IPS-15b (cell line): Measurements from ENCODE around the gene ERAS.

ENCODE experiments used
- H3K27me3 ChIP-seq: one replicate; pipeline ENCODE4 v1.6.1; 2013; ENCODE audit warnings: low read length; ENCODE audit not compliant: control insufficient read depth, insufficient read depth
- H3K36me3 ChIP-seq: one replicate; pipeline ENCODE4 v1.6.1; 2013; ENCODE audit warnings: low read length; ENCODE audit not compliant: control insufficient read depth, insufficient read depth
- H3K4me1 ChIP-seq: one replicate; pipeline ENCODE4 v1.6.1; 2013; ENCODE audit warnings: mild to moderate bottlenecking, low read length; ENCODE audit not compliant: control insufficient read depth, insufficient read depth
- H3K4me3 ChIP-seq: one replicate; pipeline ENCODE4 v1.5.1; 2013; ENCODE audit warnings: low read depth, low read length
- H3K9ac ChIP-seq: one replicate; pipeline ENCODE4 v1.6.1; 2013; ENCODE audit warnings: low read depth, mild to moderate bottlenecking, low read length
- H3K9me3 ChIP-seq: one replicate; pipeline ENCODE4 v1.6.1; 2013; ENCODE audit warnings: mild to moderate bottlenecking, low read length; ENCODE audit not compliant: control insufficient read depth, insufficient read depth

Gene ERAS, protein sequence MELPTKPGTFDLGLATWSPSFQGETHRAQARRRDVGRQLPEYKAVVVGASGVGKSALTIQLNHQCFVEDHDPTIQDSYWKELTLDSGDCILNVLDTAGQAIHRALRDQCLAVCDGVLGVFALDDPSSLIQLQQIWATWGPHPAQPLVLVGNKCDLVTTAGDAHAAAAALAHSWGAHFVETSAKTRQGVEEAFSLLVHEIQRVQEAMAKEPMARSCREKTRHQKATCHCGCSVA

DNA sequence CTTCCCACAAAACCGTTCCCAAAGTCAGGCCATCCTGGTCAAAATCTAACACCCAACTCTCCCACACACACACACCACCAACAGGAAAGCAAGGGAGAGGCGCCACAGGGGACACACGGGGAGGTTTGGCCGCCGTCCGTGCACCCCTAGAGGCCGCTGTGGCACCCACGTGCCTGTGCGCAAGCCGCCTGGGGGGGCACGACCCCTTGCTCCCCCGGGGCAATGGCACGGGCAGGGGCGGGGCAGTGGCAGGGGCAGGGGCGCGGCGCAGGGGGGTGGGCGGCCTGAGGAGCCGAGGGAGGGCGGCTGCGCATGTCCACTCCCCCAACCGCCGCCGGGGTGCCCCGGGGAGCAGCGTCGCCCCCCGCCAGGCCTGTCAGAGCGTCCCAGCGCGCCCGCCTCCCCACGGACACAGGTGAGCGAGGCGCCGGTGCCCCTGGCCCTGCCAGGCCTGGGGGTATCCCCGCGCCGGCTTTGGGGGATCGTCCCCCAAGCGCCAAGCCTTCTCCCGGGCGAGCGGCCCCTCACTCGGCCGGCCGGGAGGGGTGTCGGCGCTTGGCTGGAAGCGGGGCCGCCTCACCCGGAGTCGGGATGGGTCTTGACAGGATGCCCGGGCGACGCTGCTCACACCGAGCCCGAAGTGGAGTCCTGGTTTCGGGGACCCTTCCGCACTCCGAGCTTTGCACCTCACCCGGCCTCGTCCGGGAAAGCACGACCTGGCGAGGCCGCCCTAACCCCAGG is at the start of gene ERAS:
TSS of gene ERAS (plus strand) at position 379 of the 741 bp plus-strand sequence. CDS start 2,611 bp downstream, outside the sequence.
- Histone ChIP-seq H3K27me3 (peaks cover 27% of the 10 kb centered on the region), H3K4me1 (peaks cover 2% of the 10 kb centered on the region), H3K4me3 (peak within 1 kb of the TSS; percentile 42), H3K36me3 (peaks cover 15% of the 10 kb centered on the region), H3K9ac (no peak within 1 kb of the TSS), H3K9me3 (peaks cover 5% of the 10 kb centered on the region)

GRCh38 chrX:48776818-48777439 is 49.4 kb upstream of the ERAS start:
- Histone ChIP-seq H3K27me3 (no peaks in the 10 kb centered on the region), H3K4me1 (no peaks in the 10 kb centered on the region), H3K9ac (no peak overlapping the region), H3K9me3 (no peaks in the 10 kb centered on the region), H3K36me3 (no peaks in the 10 kb centered on the region), H3K4me3 (no peak overlapping the region)

- Histone ChIP-seq H3K4me1 (no peaks in the 10 kb centered on the region), H3K4me3 (no peak overlapping the region), H3K27me3 (no peaks in the 10 kb centered on the region), H3K9me3 (no peaks in the 10 kb centered on the region), H3K9ac (no peak overlapping the region), H3K36me3 (no peaks in the 10 kb centered on the region)
Observed at GRCh38 chrX:48779399-48779798, 46.9 kb upstream of the ERAS start.

GRCh38 chrX:48781705-48782104 is 44.6 kb upstream of the ERAS start:
- Histone ChIP-seq H3K27me3 (no peaks in the 10 kb centered on the region), H3K36me3 (no peaks in the 10 kb centered on the region), H3K9ac (no peak overlapping the region), H3K9me3 (no peaks in the 10 kb centered on the region), H3K4me1 (no peaks in the 10 kb centered on the region), H3K4me3 (no peak overlapping the region)

DNA sequence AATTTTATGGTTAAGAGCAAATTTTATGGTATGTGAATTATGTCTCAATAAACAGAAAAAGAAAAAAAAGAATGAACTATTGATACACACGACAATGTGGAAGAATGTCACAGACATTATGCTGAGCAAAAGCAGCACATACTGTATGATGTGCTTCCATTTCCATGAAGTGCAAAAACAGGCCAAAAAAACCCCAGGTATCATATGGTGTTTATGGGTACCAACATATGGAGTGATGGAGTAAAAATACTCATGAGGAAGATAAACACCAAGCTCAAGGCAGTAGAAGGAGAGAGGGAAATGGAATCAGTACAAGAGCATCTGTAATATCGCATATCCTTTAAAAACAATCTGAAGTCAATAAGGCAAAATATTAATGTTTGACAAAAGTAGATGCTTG is 44.1 kb upstream of the ERAS start:
- Histone ChIP-seq H3K27me3 (no peaks in the 10 kb centered on the region), H3K4me3 (no peak overlapping the region), H3K9me3 (no peaks in the 10 kb centered on the region), H3K4me1 (no peaks in the 10 kb centered on the region), H3K36me3 (no peaks in the 10 kb centered on the region), H3K9ac (no peak overlapping the region)

DNA sequence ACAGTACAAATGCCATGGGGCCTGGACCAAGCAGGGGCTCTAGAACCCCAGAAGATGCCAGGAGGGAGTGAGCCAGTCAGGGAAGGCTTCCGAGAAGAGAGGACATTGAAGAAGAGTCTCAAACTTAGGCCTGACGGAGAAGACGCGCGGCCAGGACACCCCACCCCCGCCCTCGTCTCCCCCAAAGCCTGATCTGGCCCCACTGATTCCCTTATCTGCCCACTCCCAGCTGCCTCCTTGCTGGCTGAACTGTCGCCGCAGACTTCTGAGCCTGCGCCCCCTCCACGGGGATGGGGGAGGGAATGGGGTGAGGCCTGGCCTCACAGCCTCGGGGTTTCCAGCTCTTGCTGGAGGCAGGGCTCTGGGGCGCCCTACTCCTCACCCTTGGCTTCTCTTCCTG is 43.5 kb upstream of the ERAS start:
- H3K4me3 ChIP-seq = no peak overlapping the region

DNA sequence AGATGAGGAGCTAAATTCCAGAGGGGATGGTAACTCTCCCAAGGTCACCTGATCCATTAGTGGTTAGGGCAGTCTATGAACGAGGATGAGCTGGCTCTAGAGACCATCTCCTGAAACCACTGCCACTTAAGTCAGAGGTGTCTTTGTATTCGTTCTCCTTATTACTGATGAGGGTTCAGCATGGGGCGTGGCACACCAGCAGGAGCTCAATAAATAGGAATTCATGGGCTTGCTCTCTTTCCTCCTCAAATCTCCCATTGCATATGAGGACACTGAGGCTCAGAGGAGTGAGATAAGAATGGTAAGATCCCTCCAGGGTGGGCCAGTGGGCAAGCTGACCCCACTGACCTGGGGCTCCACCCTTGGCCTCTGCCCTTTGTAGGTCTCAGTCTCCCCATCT is 41.6 kb upstream of the ERAS start:
- H3K9me3 ChIP-seq = no peaks in the 10 kb centered on the region
- no peaks in the 10 kb centered on the region for H3K36me3 ChIP-seq
- H3K27me3 ChIP-seq = no peaks in the 10 kb centered on the region
- no peak overlapping the region for H3K9ac ChIP-seq
- no peaks in the 10 kb centered on the region for H3K4me1 ChIP-seq
- H3K4me3 ChIP-seq = no peak overlapping the region

More for the DNA sequence above, 43.5 kb upstream of the ERAS start:
- Histone ChIP-seq H3K9me3 (no peaks in the 10 kb centered on the region), H3K4me1 (no peaks in the 10 kb centered on the region), H3K27me3 (no peaks in the 10 kb centered on the region), H3K36me3 (no peaks in the 10 kb centered on the region), H3K9ac (no peak overlapping the region)

- Histone ChIP-seq H3K4me3 (no peak overlapping the region), H3K36me3 (no peaks in the 10 kb centered on the region), H3K27me3 (no peaks in the 10 kb centered on the region), H3K4me1 (no peaks in the 10 kb centered on the region), H3K9ac (no peak overlapping the region), H3K9me3 (no peaks in the 10 kb centered on the region)
Observed at GRCh38 chrX:48785186-48785539, 41.1 kb upstream of the ERAS start.

DNA sequence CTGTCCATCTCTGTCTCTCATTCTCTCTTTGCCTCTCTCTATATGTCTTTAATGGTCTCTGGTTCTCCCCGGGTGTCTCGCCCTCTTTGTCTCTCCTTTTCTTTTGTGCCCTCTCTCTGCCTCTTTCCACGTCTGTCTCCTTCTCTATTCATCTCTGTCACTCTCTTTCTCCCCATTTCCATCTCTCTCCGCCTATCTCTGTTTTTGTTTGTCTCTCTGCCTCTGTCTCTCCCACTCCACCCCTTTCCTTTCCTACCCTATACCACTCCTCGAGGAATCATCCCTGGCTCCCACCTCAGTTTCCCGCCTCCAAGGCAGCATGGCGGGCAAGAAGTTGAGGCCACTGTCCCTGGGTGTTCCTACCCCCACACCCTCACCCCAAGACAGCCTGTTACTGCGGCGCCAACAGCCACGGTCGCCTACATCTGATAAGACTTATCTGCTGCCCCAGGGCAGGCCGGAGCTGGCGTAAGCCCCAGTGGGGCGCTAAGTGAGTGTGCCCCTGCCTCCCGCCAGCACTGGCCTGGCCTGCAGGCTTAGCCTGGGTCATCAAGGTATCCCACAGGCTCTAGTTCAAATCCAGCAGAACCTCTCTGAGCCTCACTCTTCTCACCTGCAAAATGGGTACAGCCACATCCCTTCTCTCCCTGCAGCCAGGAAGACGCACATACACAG is 40.6 kb upstream of the ERAS start:
- H3K9ac ChIP-seq = no peak overlapping the region
- H3K4me1 ChIP-seq = no peaks in the 10 kb centered on the region
- H3K9me3 ChIP-seq = no peaks in the 10 kb centered on the region
- H3K36me3 ChIP-seq = no peaks in the 10 kb centered on the region
- H3K27me3 ChIP-seq = no peaks in the 10 kb centered on the region
- no peak overlapping the region for H3K4me3 ChIP-seq

- H3K4me3 ChIP-seq = no peak within 1 kb of the TSS
- H3K4me1 ChIP-seq = no peaks in the 10 kb centered on the region
- no peaks in the 10 kb centered on the region for H3K36me3 ChIP-seq
- H3K27me3 ChIP-seq = no peaks in the 10 kb centered on the region
- H3K9me3 ChIP-seq = no peaks in the 10 kb centered on the region
- no peak within 1 kb of the TSS for H3K9ac ChIP-seq
Observed at GRCh38 chrX:48786341-48786800, 39.9 kb upstream of the ERAS start, which contains the start of gene GATA1. GATA1 (plus strand) TSS chrX:48786590; CDS start chrX:48791110, 4,520 bp downstream.

GRCh38 chrX:48786825-48787504 is 39.3 kb upstream of the ERAS start:
- Histone ChIP-seq H3K4me1 (no peaks in the 10 kb centered on the region), H3K27me3 (no peaks in the 10 kb centered on the region), H3K9ac (no peak overlapping the region), H3K9me3 (no peaks in the 10 kb centered on the region), H3K36me3 (no peaks in the 10 kb centered on the region), H3K4me3 (no peak overlapping the region)
